CD4-positive, alpha-beta memory T cell (primary cell): ENCODE measurements around the gene HAUS3. TPM values are rescaled to one million over a fixed set of nuclear protein-coding genes. Genes with fewer than 3 reads are reported as not detected.

ENCODE experiments used
- CTCF ChIA-PET: fragments of 350-600 bp; sonication (Branson Sonifier 250); formaldehyde crosslinking; loops from one replicate; lab custom pipeline; 2021; ENCODE audit warnings: inconsistent platforms; ENCODE audit not compliant: partially characterized antibody; lab: Charles Lee
- POLR2A ChIA-PET: fragments of 350-600 bp; sonication (Branson Sonifier 250); formaldehyde crosslinking; loops from one replicate; lab custom pipeline; 2021; ENCODE audit not compliant: partially characterized antibody; lab: Charles Lee
- DNase-seq, 5 donors: peaks; one replicate each; pipeline versions ENCODE4 v3.0.0 to v3.0.0-alpha.2; 2020 to 2022; ENCODE audit warnings: mixed read lengths in 1 of 5
- H3K27ac ChIP-seq: one replicate; pipeline ENCODE4 v1.7.0; 2013; ENCODE audit warnings: low read depth, low read length
- H3K27me3 ChIP-seq: 2 replicates; pipeline ENCODE4 v1.7.0; 2013; ENCODE audit warnings: mild to moderate bottlenecking, low read length, moderate library complexity; ENCODE audit not compliant: insufficient read depth
- H3K36me3 ChIP-seq: 2 replicates; pipeline ENCODE4 v1.7.0; 2013; ENCODE audit warnings: mild to moderate bottlenecking, low read length, moderate library complexity; ENCODE audit not compliant: insufficient read depth
- H3K4me1 ChIP-seq: 2 replicates; pipeline ENCODE4 v1.7.0; 2013; ENCODE audit warnings: mild to moderate bottlenecking, low read length, moderate library complexity; ENCODE audit not compliant: insufficient read depth
- H3K4me3 ChIP-seq, 2 donors: one replicate each; pipeline ENCODE4 v1.7.0; 2013; ENCODE audit warnings: low read length in 2 of 2, mild to moderate bottlenecking in 1 of 2
- H3K9me3 ChIP-seq, 2 donors: one replicate each; pipeline ENCODE4 v1.7.0; 2013; ENCODE audit warnings: low read length in 2 of 2, control low read depth in 1 of 2; ENCODE audit not compliant: control insufficient read depth in 1 of 2
- H3K27ac Mint-ChIP-seq, 7 donors: one replicate each; pipeline ENCODE4 v1.8.0; 2020 to 2021; ENCODE audit warnings: mixed read lengths in 7 of 7, mild to moderate bottlenecking in 6 of 7, inconsistent platforms in 3 of 7, moderate library complexity in 3 of 7
- H3K27me3 Mint-ChIP-seq, 2 donors: one replicate each; pipeline ENCODE4 v1.8.0; 2020 to 2021; ENCODE audit warnings: mixed read lengths in 2 of 2
- H3K36me3 Mint-ChIP-seq, 2 donors: one replicate each; pipeline ENCODE4 v1.8.0; 2020 to 2021; ENCODE audit warnings: mixed read lengths in 2 of 2, inconsistent platforms in 1 of 2, mild to moderate bottlenecking in 1 of 2
- H3K4me1 Mint-ChIP-seq, 4 donors: one replicate each; pipeline ENCODE4 v1.8.0; 2020 to 2021; ENCODE audit warnings: mixed read lengths in 4 of 4, mild to moderate bottlenecking in 1 of 4
- H3K4me3 Mint-ChIP-seq, 8 donors: one replicate each; pipeline ENCODE4 v1.8.0; 2020 to 2021; ENCODE audit warnings: mixed read lengths in 8 of 8, mild to moderate bottlenecking in 7 of 8, moderate library complexity in 6 of 8, inconsistent platforms in 3 of 8
- H3K9me3 Mint-ChIP-seq, 8 donors: one replicate each; pipeline ENCODE4 v1.8.0; 2020 to 2021; ENCODE audit warnings: mixed read lengths in 8 of 8, mild to moderate bottlenecking in 5 of 8, inconsistent platforms in 3 of 8, moderate library complexity in 1 of 8
- intact Hi-C: fragments of 100-400 bp; cut with micrococcal nuclease; formaldehyde crosslinking; loops from one replicate; pipeline ENCODE4 v1.15.1; 2023
- polyA plus RNA-seq, 2 donors: library from polyadenylated mRNA; unstranded; fragments of 300-500 nt; fragmentation: Illumina TruSeq; gene quantifications; one replicate each; pipeline ENCODE4 v1.2.3, GENCODE V29; 2021
- total RNA-seq, 2 experiments: library from RNA; stranded (reverse); gene quantifications; one replicate each; pipeline ENCODE4 v1.2.3, GENCODE V29; 2021

The HAUS3 gene
- total and polyA plus RNA-seq, 4 experiments from 2014 or later: 24.8 to 43.9 (median 37.5) TPM

DNA sequence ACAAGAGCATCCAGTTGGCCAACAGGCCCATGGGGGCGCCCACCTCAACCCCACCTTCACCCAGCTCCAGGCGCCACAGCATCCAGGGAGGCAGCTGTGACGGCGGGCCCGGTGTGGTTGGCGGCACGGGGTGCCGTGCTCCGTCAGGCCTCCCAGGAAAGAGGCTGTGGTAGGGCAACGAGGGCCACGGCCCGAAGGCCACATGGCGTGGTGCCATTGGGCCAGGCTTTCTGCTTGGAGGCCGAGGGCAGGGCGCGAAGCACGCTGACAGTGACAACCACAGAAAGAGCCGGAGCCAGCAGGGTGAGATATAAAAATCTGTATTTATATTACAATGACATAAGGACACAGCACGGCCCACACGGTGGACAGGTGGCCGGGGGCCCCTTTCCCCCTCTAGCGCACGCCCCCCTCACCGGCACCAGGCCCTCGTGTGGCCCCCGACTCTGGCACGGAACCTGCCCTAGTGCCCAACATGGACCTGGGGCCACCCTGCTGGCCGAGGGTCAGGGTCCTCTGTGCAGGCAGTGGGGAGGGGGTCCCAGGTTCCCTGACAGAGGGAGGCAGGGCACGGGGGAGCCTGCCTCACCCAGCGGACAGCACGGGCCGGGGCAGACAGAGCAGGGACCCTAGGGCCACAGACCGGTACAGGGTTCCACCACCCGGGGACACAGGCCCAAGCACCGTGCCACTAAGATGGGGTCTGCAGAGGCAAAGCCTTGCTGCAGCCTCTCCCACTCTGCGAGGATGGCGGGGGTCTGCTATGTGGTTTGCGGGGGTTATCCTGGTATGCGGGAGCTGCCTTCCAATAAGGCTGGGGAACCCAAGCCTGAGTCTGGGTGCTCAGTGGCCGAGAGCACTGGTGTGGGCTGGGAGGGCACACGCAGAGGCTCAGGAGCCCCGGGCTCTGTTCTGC lies 5.5 kb upstream of the HAUS3 start:
- Histone ChIP-seq H3K36me3 (peaks cover 17% of the 10 kb centered on the region), H3K27me3 (no peaks in the 10 kb centered on the region), H3K9me3 (no peaks in the 10 kb centered on the region), H3K4me1 (peaks cover 4% of the 10 kb centered on the region), H3K4me3 (no peak overlapping the region), H3K27ac (no peak overlapping the region)
- Mint-ChIP-seq H3K36me3 (peaks cover 0 to 19% of the 10 kb centered on the region in 2 donors), H3K4me3 (no peak overlapping the region), H3K4me1 (peaks cover 15 to 30% (median 20%) of the 10 kb centered on the region in 4 donors), H3K9me3 (peaks cover 0 to 2% (median 0%) of the 10 kb centered on the region in 8 donors), H3K27ac (peak overlapping the region in 2 of 7 donors; percentile 44 to 52), H3K27me3 (no peaks in the 10 kb centered on the region)
- POLR2A ChIA-PET: no interaction called here
- CTCF ChIA-PET: interaction anchor here (0.8 kb wide), 1 partner anchor 113 kb away, joined by 3 read pairs; no protein-coding TSS in a partner anchor
- no peak for DNase-seq
- intact Hi-C loops: no loop called here

DNA sequence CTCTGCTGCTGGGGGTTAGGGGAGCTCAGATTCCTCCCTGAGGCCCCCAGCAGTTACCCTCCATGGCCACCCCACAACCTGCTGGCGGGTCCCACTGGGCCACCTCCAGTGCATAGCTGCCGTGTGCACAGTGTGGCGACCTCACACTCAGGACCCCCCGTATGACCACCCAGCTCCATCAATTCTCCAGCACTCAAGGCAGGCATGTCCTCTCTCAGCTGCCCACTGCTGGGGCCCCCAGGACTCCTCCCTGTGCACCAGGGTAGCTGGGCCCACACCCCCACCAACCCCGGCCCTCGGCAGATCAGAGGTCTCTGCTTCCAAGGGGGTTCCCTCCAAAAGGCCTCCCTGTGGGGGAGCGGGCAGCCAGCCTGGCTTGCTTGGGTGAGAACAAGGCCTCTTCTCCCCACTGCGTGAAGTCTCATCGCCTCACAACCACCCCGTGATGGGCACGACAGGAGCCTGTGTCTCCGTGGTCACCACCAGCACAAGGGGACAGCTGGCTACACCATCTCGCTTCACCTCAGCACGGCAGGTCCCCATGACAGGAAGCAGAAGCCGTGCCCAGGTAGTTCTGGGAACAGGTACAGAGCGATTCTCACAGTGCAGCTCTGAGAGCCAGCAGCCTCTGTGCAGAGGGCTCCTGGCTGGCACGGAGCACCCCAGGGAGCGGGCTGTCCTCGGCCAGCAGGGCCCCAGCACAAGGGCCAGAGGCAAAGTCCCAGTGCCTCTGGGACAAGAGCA lies 4.6 kb upstream of the HAUS3 start:
- no peak overlapping the region for H3K4me3 Mint-ChIP-seq
- no peak for DNase-seq
- no peaks in the 10 kb centered on the region for H3K27me3 ChIP-seq
- H3K4me1 ChIP-seq: peaks cover 4% of the 10 kb centered on the region
- peaks cover 0 to 12% of the 10 kb centered on the region in 2 donors for H3K36me3 Mint-ChIP-seq
- no peaks in the 10 kb centered on the region for H3K9me3 ChIP-seq
- H3K9me3 Mint-ChIP-seq: peaks cover 0 to 1% (median 0%) of the 10 kb centered on the region in 8 donors
- no peaks in the 10 kb centered on the region for H3K27me3 Mint-ChIP-seq
- ChIA-PET POLR2A (interaction anchor here (1.1 kb wide), 1 partner anchor 15 kb away, joined by 5 read pairs; the partner anchor contains the start of gene MXD4), CTCF (no interaction called here)
- H3K27ac ChIP-seq: no peak overlapping the region
- no peak overlapping the region for H3K4me3 ChIP-seq
- peak overlapping the region in 3 of 7 donors; percentile 24 to 78 (median 46) for H3K27ac Mint-ChIP-seq
- H3K36me3 ChIP-seq: peaks cover 17% of the 10 kb centered on the region
- peaks cover 16 to 32% (median 24%) of the 10 kb centered on the region in 4 donors for H3K4me1 Mint-ChIP-seq
- intact Hi-C loops: no loop called here

DNA sequence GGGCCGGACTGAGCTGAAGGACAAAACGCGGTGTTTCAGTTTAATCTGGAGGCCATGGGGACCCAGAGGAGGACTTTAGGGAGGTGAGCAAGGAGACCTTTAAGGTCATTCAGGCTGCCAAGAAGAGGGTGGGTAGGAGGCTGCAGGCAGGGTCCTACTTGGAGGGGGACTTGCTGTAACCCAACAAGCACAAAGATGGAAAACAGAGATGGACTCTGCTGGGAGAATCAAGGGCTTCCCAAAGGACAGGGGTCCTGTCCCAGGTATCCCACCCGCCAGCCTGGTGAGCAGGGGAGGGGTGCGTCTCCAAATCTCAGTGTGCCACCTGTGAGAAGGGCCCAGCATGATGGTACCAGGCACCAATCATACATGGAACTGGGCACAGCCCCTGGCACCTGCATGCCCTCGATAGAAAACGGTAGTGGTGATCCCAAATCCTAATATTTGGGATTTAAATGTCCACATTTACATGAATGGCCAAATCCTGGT lies 3.9 kb upstream of the HAUS3 start:
- Histone ChIP-seq H3K4me3 (no peak overlapping the region), H3K36me3 (peaks cover 17% of the 10 kb centered on the region), H3K27ac (no peak overlapping the region), H3K9me3 (no peaks in the 10 kb centered on the region), H3K4me1 (peaks cover 5% of the 10 kb centered on the region), H3K27me3 (no peaks in the 10 kb centered on the region)
- H3K36me3 Mint-ChIP-seq: peaks cover 0 to 16% of the 10 kb centered on the region in 2 donors
- H3K9me3 Mint-ChIP-seq: no peaks in the 10 kb centered on the region
- no peak overlapping the region for H3K4me3 Mint-ChIP-seq
- intact Hi-C loops: no loop called here
- no peaks in the 10 kb centered on the region for H3K27me3 Mint-ChIP-seq
- CTCF ChIA-PET: no interaction called here
- H3K27ac Mint-ChIP-seq: peak overlapping the region in 5 of 7 donors; percentile 61 to 94 (median 87)
- peaks cover 18 to 36% (median 27%) of the 10 kb centered on the region in 4 donors for H3K4me1 Mint-ChIP-seq
- POLR2A ChIA-PET: interaction anchor here (0.6 to 1.1 kb wide), 2 partner anchors 10 to 16 kb away, joined by 4 to 5 read pairs; partner anchors contain the start of gene MXD4
- DNase-seq: no peak

DNA sequence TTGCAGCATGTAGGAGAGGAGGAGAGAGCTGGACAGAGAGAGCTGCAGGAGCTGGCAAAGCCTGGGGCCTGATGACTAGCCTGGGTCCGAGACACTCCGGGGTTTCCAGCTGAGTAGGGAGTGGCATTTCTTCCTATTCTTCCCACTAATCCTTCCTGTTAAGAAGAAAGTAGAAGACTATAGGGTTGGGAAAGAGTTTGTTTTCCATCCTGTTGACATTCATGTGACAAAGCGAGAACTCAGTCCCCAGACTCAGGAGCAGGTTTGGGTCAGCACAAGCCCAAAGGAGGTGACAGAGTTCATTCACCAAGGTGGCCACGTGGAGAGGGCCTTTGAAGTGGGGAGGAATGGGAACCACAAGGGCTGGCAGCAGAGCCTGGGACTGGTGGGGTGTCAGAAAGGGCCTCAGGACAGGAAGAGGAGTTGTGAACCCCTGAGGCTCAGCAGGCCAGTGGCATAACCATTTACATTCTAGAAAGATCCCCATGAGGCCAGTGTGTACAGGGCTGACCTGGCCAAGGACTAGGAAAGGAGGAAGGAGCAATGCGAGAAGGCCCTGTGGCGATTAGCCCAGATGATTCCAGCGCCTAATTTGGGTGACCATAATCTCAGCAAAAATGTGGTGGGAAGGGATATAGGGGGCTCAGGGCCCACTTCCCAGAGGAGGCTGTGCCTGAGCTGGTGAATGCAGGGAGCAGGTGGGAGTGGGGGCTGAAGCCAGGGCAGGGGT lies 3.3 kb upstream of the HAUS3 start:
- CTCF ChIA-PET: interaction anchor here (1.0 to 1.1 kb wide), 2 partner anchors 19 to 25 kb away, joined by 3 read pairs; no protein-coding TSS in a partner anchor
- H3K9me3 ChIP-seq: no peaks in the 10 kb centered on the region
- H3K27ac ChIP-seq: no peak overlapping the region
- Mint-ChIP-seq H3K27ac (peak overlapping the region; percentile 61 to 94 (median 87)), H3K4me3 (no peak overlapping the region), H3K9me3 (no peaks in the 10 kb centered on the region), H3K4me1 (peaks cover 24 to 42% (median 33%) of the 10 kb centered on the region in 4 donors), H3K27me3 (no peaks in the 10 kb centered on the region), H3K36me3 (peaks cover 0 to 21% of the 10 kb centered on the region in 2 donors)
- H3K36me3 ChIP-seq: peaks cover 15% of the 10 kb centered on the region
- no peak for DNase-seq
- intact Hi-C loops: no loop called here
- no peak overlapping the region for H3K4me3 ChIP-seq
- no peaks in the 10 kb centered on the region for H3K27me3 ChIP-seq
- peaks cover 11% of the 10 kb centered on the region for H3K4me1 ChIP-seq
- POLR2A ChIA-PET: interaction anchor here (0.6 to 1.8 kb wide), 3 partner anchors 10 to 167 kb away, joined by 4 to 5 read pairs (median 4); no protein-coding TSS in a partner anchor

DNA sequence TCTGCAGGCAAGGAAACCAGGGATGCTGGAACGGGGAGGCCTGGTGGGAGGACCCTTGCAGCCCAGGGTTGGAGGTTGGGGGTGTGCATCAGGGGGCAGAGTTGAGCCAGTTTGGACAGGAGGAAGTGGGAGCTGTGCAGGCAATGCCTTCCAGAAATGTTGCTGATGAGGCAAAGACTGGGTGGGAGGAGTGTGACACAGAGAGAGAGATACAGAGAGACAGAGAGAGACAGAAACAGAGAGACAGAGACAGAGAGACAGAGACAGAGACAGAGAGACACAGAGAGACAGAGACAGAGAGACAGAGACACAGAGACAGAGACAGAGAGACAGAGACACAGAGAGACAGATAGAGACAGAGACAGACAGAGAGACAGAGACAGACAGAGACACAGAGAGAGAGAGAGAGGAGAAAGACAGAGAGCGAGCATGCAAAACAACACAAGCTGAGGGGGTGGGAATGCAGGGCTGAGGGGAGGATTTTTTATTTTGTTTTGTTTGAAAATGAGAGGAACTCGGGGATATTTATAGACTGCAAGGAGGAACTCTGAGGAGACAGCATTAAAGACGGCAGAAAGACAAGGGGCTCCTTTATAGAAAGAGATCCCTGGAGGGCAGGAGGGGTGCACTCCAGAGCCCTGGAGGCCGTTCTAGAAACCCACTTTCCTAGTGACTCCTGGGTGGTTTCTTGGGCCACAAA lies 1.9 kb upstream of the HAUS3 start:
- ChIA-PET CTCF (interaction anchor here (1.0 to 1.1 kb wide), 2 partner anchors 18 to 23 kb away, joined by 3 read pairs; no protein-coding TSS in a partner anchor), POLR2A (interaction anchor here (0.8 to 1.8 kb wide), 3 partner anchors 18 to 20 kb away, joined by 3 to 5 read pairs (median 3); no protein-coding TSS in a partner anchor)
- no peaks in the 10 kb centered on the region for H3K9me3 Mint-ChIP-seq

More for the DNA sequence above, 1.9 kb upstream of the HAUS3 start:
- peak overlapping the region in 4 of 8 donors; percentile 1 to 20 (median 10) for H3K4me3 Mint-ChIP-seq
- Histone ChIP-seq H3K4me1 (peaks cover 25% of the 10 kb centered on the region), H3K27ac (no peak overlapping the region), H3K27me3 (no peaks in the 10 kb centered on the region), H3K9me3 (no peaks in the 10 kb centered on the region), H3K36me3 (peaks cover 4% of the 10 kb centered on the region), H3K4me3 (no peak overlapping the region)
- peaks cover 35 to 55% (median 44%) of the 10 kb centered on the region in 4 donors for H3K4me1 Mint-ChIP-seq
- DNase-seq: no peak
- H3K27ac Mint-ChIP-seq: peak overlapping the region; percentile 39 to 94 (median 91)
- intact Hi-C loops: loop anchor here (2.0 to 5.0 kb wide), 4 partner anchors 39 to 828 kb away; partner anchors contain the start of genes HTT, HTT-AS and LETM1
- peaks cover 10 to 21% of the 10 kb centered on the region in 2 donors for H3K36me3 Mint-ChIP-seq
- no peaks in the 10 kb centered on the region for H3K27me3 Mint-ChIP-seq
